GM12878 (cell line): ENCODE measurements around the gene CHD5. TPM values are rescaled to one million over a fixed set of nuclear protein-coding genes. Genes with fewer than 3 reads are reported as not detected.

Experiments used
- ATAC-seq: fragments of 200-7000 bp; cut with Tn5 transposase; 3 replicates; pipeline ENCODE4 v1.9.1; 2020; ENCODE audit warnings: mild to moderate bottlenecking, moderate library complexity
- BruUV-seq: library from RNA; stranded (reverse); fragments of 400-500 nt; replicated peaks from 2 replicates; lab custom pipeline; 2021; lab: Mats Ljungman, UMichigan
- CTCF ChIA-PET: fragments of 300-600 bp; sonication (Branson Sonifier 250); formaldehyde crosslinking; extraction: SDS; loops from one replicate; lab custom pipeline; 2021; ENCODE audit warnings: inconsistent platforms; lab: Yijun Ruan, JAX
- POLR2A ChIA-PET: fragments of 350-600 bp; formaldehyde crosslinking; extraction: SDS; loops from one replicate; lab custom pipeline; 2021; ENCODE audit warnings: inconsistent platforms; lab: Charles Lee
- RAD21 ChIA-PET: fragments of 300-600 bp; sonication (Branson Sonifier 250); formaldehyde crosslinking; loops from one replicate; lab custom pipeline; 2023; ENCODE audit warnings: antibody characterized with exemption; ENCODE audit not compliant: unreplicated experiment; lab: Charles Lee
- SMC1A ChIA-PET: fragments of 300-600 bp; sonication (Branson Sonifier 250); formaldehyde crosslinking; loops from one replicate; lab custom pipeline; 2023; ENCODE audit not compliant: unreplicated experiment, uncharacterized antibody; lab: Charles Lee
- DNase-seq: peaks from one replicate; pipeline ENCODE4 v3.0.0-alpha.2; 2011; ENCODE audit warnings: low read depth, low spot score
- FAIRE-seq: peaks from 3 replicates; lab custom pipeline; 2011; peaks lifted over from hg19 to GRCh38; lab: Jason Lieb, UNC
- H2AFZ ChIP-seq: 2 replicates; pipeline ENCODE4 v1.6.0; 2011; ENCODE audit warnings: low read depth, low read length, control low read depth; ENCODE audit not compliant: control insufficient read depth
- H3K27ac ChIP-seq: 2 replicates; pipeline ENCODE4 v1.5.1; 2011; ENCODE audit warnings: control low read depth; ENCODE audit not compliant: control insufficient read depth, insufficient read depth
- H3K27me3 ChIP-seq, 2 experiments: replicated peaks in 1 of 2; 2 replicates each; pipeline versions ENCODE4 v1.6.0 to v1.6.1; 2011; ENCODE audit warnings: low read length in 1 of 2; ENCODE audit not compliant: control insufficient read depth in 2 of 2, insufficient read depth in 2 of 2
- H3K36me3 ChIP-seq, 2 experiments: 2 replicates each; pipeline ENCODE4 v1.5.1; 2011; ENCODE audit warnings: low read length in 1 of 2; ENCODE audit not compliant: control insufficient read depth in 2 of 2, insufficient read depth in 2 of 2
- H3K4me1 ChIP-seq: 2 replicates; pipeline ENCODE4 v1.6.1; 2011; ENCODE audit warnings: mild to moderate bottlenecking, low read length, moderate library complexity, mixed read lengths; ENCODE audit not compliant: control insufficient read depth, insufficient read depth
- H3K4me2 ChIP-seq: 2 replicates; pipeline ENCODE4 v1.6.0; 2011; ENCODE audit warnings: control low read depth; ENCODE audit not compliant: control insufficient read depth, insufficient read depth
- H3K4me3 ChIP-seq: fragments of 200-600 bp; sonication (generic); 2 replicates; pipeline ENCODE4 v1.5.1; 2016
- H3K79me2 ChIP-seq: 2 replicates; pipeline ENCODE4 v1.6.0; 2011; ENCODE audit warnings: low read length; ENCODE audit not compliant: control insufficient read depth, insufficient read depth
- H3K9ac ChIP-seq: 2 replicates; pipeline ENCODE4 v1.8.0; 2011; ENCODE audit warnings: low read length, control low read depth, mixed read lengths; ENCODE audit not compliant: control insufficient read depth, insufficient read depth
- H3K9me3 ChIP-seq: replicated peaks from 3 replicates; pipeline ENCODE4 v1.5.1; 2011; ENCODE audit warnings: mild to moderate bottlenecking, low read length; ENCODE audit not compliant: control insufficient read depth, insufficient read depth
- H4K20me1 ChIP-seq: 2 replicates; pipeline ENCODE4 v1.6.0; 2011; ENCODE audit not compliant: control insufficient read depth, insufficient read depth
- ATF7 ChIP-seq: fragments of 450-650 bp; IDR thresholded peaks from 2 replicates; pipeline ENCODE4 v1.6.1; 2016; ENCODE audit warnings: low read depth, mild to moderate bottlenecking
- DPF2 ChIP-seq: fragments of 450-650 bp; IDR thresholded peaks from 2 replicates; pipeline ENCODE4 v1.6.1; 2017; ENCODE audit warnings: mild to moderate bottlenecking
- ETV6 ChIP-seq, 2 experiments: fragments of 450-650 bp in 1 of 2; IDR thresholded peaks in 1 of 2; conservative IDR thresholded peaks in 1 of 2; 2 replicates each; pipeline ENCODE4 v1.6.1; 2014; ENCODE audit warnings: antibody characterized with exemption in 1 of 2, borderline replicate concordance in 1 of 2, low read depth in 1 of 2, mild to moderate bottlenecking in 1 of 2, moderate library complexity in 1 of 2
- HDAC2 ChIP-seq: fragments of 200-600 bp; sonication (generic); IDR thresholded peaks from 2 replicates; pipeline ENCODE4 v1.6.1; 2017
- LARP7 ChIP-seq: fragments of 450-650 bp; IDR thresholded peaks from 2 replicates; pipeline ENCODE4 v1.6.1; 2017; ENCODE audit warnings: mild to moderate bottlenecking
- MEF2A ChIP-seq: IDR thresholded peaks from 2 replicates; pipeline ENCODE4 v1.6.1; 2011; ENCODE audit warnings: low read depth, mild to moderate bottlenecking, low read length, moderate library complexity; ENCODE audit not compliant: insufficient read depth
- MYC ChIP-seq: IDR thresholded peaks from 2 replicates; pipeline ENCODE4 v1.6.1; 2011; ENCODE audit warnings: mild to moderate bottlenecking, low read length, moderate library complexity, inconsistent platforms; ENCODE audit not compliant: insufficient read depth, insufficient replicate concordance, insufficient read length, severe bottlenecking
- POLR2AphosphoS2 ChIP-seq: IDR thresholded peaks from 2 replicates; pipeline ENCODE4 v1.6.1; 2011; ENCODE audit warnings: low read depth, mild to moderate bottlenecking, low read length, improper control_type of control experiment, moderate library complexity
- SIN3A ChIP-seq: IDR thresholded peaks from 2 replicates; pipeline ENCODE4 v1.6.1; 2012; ENCODE audit warnings: low read depth, low read length, improper control_type of control experiment
- USF1 ChIP-seq: IDR thresholded peaks from 2 replicates; pipeline ENCODE4 v1.6.1; 2011; ENCODE audit warnings: borderline replicate concordance, low read depth, mild to moderate bottlenecking, moderate library complexity, mixed read lengths, low read length; ENCODE audit not compliant: insufficient read depth; ENCODE audit errors: extremely low read length
- ZNF217 ChIP-seq: fragments of 450-650 bp; IDR thresholded peaks from 2 replicates; pipeline ENCODE4 v1.6.1; 2017; ENCODE audit warnings: antibody characterized with exemption, mild to moderate bottlenecking
- ZNF274 ChIP-seq: IDR thresholded peaks from one replicate; pipeline ENCODE4 v1.8.0; 2011; ENCODE audit not compliant: insufficient read length, insufficient read depth
- WGBS: methylation state at CpG from one replicate; pipeline ENCODE4 v1.1.6; 2016; ENCODE audit warnings: low lambda C conversion rate; ENCODE audit not compliant: insufficient replicate concordance, insufficient coverage; ENCODE audit errors: missing lambda C conversion rate; 5-methylcytosine and 5-hydroxymethylcytosine counted together
- in situ Hi-C: fragments of 300-500 bp; cut with MboI; formaldehyde crosslinking; loops from 9 replicates; pipeline ENCODE4 v1.14.3; 2018; ENCODE audit warnings: mixed read lengths
- intact Hi-C: fragments of 100-400 bp; cut with micrococcal nuclease; formaldehyde crosslinking; loops from one replicate; pipeline ENCODE4 v1.14.2; 2022; ENCODE audit not compliant: unreplicated experiment
- polyA plus RNA-seq, 11 experiments: library from polyadenylated mRNA; depleted of rRNA in 4 of 11; unstranded in 6 of 11; stranded (reverse) in 5 of 11; fragments of >200 nt; fragmentation: Nextera tagmentation in 4 of 11; fragmentation: Illumina TruSeq in 1 of 11; extraction: Ambion mirVana in 4 of 11; extraction: Trizol in 1 of 11; gene quantifications; 1 replicate in 1 of 11; 2 replicates in 10 of 11; pipeline versions ENCODE4 v1.2.1 to v1.2.3, GENCODE V29; 2011 to 2016; ENCODE audit warnings: inconsistent platforms in 2 of 11, missing spikeins in 2 of 11, low read depth in 1 of 11
- total RNA-seq, 4 experiments: library from RNA; depleted of rRNA in 3 of 4; stranded (reverse); fragments of >200 nt in 3 of 4; fragmentation: Illumina TruSeq in 1 of 4; extraction: Trizol in 1 of 4; gene quantifications; 2 replicates each; pipeline versions ENCODE4 v1.2.1 to v1.2.3, GENCODE V29; 2013 to 2021

CHD5 gene
- total and polyA plus RNA-seq, 10 of the 15 experiments (the other 5 are each of a cell fraction or from before 2014, with no cell fraction given) = 0.03 to 0.49 (median 0.13) TPM; not detected in 3

GRCh38 chr1:6157528-6158174 is 22.5 kb downstream of the CHD5 start:
- Histone ChIP-seq H3K27me3 (no peaks in the 10 kb centered on the region; a peak in 1 of 4 replicates), H2AFZ (no peak overlapping the region), H3K4me3 (no peak overlapping the region), H4K20me1 (no peaks in the 10 kb centered on the region), H3K9ac (no peak overlapping the region), H3K4me1 (no peaks in the 10 kb centered on the region), H3K27ac (no peak overlapping the region), H3K9me3 (no peaks in the 10 kb centered on the region), H3K36me3 (no peaks in the 10 kb centered on the region), H3K79me2 (no peaks in the 10 kb centered on the region), H3K4me2 (no peak overlapping the region)
- TF ChIP-seq USF1 = no peak
- no peak for TF ChIP-seq HDAC2
- no peak for TF ChIP-seq DPF2
- no peak for TF ChIP-seq LARP7
- no peak for TF ChIP-seq MYC
- no peak for TF ChIP-seq ZNF274
- TF ChIP-seq MEF2A = no peak
- TF ChIP-seq ZNF217 = no peak
- no peak for TF ChIP-seq POLR2AphosphoS2
- TF ChIP-seq ETV6 (conservative IDR thresholded peaks at IDR 0.05 in 1 of 2, IDR thresholded peaks at IDR 0.05 in 1 of 2; ENCODE audit: borderline replicate concordance in 1 of 2, low read depth in 1 of 2) = no peak
- no peak for TF ChIP-seq SIN3A
- TF ChIP-seq ATF7 = no peak
- ChIA-PET SMC1A (interaction anchor here (0.7 kb wide), 1 partner anchor 10 kb away, joined by 3 read pairs; no protein-coding TSS in a partner anchor), POLR2A (no interaction called here), CTCF (no interaction called here), RAD21 (no interaction called here)
- DNase-seq = no peak
- no peak for ATAC-seq
- no TSS peak for BruUV-seq
- intact Hi-C loops = no loop called here
- in situ Hi-C loops = no loop called here
- no peak for FAIRE-seq
- 39% methylated on average over 15 of the region's 15 CpGs for WGBS
